GM21528 (cell line): ENCODE results near the gene SLC9C1.

ENCODE experiments used
- ATAC-seq: cut with Tn5 transposase; IDR thresholded peaks from one replicate; pipeline ENCODE4 v1.9.1; 2021; ENCODE audit warnings: mild to moderate bottlenecking, moderate library complexity; ENCODE audit not compliant: unreplicated experiment, low FRiP score

The SLC9C1 gene

DNA sequence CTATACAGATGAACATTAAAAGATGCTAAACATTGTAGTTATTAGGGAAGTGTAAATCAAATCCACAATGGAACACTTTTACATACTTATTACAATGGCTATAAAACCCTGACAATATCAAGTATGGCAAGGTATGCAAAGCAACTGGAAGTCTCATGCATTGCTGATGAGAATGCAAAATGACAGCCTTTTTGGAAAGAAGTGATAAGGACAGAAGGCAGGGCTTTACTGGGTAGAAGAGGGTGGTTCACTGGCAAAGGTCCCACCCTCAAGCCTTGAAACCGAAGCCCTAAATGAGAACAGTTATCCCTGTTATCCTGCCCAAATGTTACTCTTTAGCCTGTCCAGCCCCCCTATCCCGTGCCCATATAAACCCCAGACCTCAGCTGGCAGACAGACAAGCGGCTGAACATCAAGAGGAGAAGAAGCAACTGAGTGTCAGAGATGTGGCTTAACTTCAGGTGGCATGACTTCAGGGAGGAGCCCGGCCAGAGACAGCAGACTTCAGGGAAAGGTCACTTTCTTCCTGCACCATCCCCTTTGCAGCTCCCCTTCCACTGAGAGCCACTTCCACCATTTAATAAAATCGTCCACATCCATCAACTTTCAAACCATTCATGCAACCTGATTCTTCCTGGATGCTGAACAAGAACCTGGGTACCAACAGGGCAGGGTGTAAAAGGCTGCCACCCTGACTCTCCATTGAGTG lies 160.2 kb downstream of the SLC9C1 start:
- ATAC-seq, result no peak

DNA sequence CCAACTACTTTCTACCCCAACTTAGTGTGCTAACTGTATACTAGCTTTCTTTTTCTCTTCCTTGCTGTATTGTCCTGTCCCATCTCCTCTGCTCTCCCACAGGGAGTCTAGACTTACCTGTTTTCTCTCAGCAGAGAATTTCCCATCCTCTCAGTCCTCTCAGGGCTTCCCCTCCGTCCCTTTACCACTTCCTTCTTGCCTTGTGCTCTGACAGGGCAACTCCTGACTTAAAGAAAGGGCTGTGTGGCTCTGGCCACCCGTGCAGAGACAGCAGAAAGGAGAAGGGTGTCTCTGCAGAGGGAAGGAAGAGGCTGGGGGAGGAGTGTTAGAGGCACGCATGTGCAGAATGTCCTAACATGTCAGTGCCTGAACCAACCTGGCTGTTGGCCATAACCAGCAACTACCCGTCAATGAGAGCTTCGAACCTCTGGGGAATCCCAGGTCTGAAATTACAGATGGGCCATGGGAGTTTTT lies 161.0 kb downstream of the SLC9C1 start, which contains the start of gene GCSAM:
TSS of gene GCSAM (minus strand) at position 274 of the 474 bp plus-strand sequence. CDS start at position 146, 128 bp downstream.
- peak; percentile 80 for ATAC-seq

DNA sequence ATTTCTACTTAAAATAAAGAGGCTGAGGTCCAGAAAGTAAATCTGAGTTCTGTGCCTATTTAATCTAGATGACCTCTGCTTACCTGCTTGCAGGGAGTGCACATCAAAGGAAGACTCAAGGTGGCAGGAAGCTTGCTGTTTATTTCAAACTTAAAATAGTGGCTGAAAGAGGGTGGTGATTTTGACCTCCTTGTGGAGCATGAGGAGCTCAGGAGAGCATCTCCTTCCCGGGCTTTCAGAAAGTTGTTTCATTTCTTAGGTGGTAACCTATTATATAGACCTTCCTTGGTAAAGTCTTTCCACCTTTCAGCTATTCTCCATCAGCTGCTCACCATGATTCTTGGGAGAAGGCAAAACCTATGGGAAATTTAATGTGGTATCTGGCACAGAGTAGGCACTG lies 161.5 kb downstream of the SLC9C1 start:
- no peak for ATAC-seq

DNA sequence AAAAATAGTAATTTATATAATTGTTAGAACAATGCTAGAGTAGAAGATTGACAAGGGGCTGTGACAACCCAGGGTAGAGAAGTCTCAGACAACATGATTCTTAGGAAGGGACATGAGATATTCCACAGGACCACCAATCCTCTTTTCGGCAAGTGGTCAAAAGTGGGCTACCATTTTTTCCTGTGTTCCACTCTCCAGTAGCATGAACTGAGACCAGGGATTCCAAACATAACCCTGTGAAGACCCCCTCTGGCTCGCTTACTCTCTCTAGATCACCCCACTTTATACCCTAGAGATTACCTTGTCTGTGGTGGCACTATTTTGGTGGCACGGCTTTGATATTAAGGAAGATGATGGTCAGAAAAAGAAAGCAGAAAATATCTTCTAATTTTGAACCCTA lies 161.9 kb downstream of the SLC9C1 start:
- ATAC-seq, result no peak

DNA sequence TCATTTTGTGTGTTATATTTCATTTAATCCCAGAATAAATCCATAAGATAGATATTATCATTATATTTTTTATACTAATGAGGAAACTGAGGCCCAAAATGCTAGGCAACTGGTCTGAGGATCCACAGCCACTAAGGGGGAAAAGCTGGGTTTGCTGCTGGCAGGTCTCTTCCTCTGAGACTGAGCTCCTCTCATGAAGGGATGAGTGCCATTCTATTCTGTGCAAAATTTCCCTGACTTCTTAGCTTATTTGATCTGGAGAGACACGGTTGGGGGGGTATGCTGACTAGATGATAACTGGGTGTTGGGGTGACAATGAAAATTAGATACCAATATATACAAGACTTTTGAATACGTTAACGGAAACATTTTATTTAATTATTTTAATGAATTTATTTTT lies 162.9 kb downstream of the SLC9C1 start:
- no peak for ATAC-seq

DNA sequence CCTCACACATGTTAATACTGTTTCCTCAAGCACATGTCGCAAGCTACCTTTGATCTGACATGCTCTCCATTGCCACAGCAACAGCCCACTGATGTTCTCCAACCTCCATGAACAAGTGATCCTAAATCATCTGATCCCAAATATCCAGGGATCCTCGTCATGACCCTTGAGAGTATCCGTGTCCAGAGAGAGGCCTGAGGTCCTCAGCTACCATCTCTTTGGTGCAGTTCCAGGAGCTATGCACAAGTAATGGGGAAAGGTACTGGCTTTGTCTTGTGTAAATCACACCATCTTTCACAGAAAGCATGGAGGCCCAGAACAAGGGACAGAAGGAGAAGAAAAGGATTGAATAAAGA lies 163.4 kb downstream of the SLC9C1 start:
- ATAC-seq, result no peak

DNA sequence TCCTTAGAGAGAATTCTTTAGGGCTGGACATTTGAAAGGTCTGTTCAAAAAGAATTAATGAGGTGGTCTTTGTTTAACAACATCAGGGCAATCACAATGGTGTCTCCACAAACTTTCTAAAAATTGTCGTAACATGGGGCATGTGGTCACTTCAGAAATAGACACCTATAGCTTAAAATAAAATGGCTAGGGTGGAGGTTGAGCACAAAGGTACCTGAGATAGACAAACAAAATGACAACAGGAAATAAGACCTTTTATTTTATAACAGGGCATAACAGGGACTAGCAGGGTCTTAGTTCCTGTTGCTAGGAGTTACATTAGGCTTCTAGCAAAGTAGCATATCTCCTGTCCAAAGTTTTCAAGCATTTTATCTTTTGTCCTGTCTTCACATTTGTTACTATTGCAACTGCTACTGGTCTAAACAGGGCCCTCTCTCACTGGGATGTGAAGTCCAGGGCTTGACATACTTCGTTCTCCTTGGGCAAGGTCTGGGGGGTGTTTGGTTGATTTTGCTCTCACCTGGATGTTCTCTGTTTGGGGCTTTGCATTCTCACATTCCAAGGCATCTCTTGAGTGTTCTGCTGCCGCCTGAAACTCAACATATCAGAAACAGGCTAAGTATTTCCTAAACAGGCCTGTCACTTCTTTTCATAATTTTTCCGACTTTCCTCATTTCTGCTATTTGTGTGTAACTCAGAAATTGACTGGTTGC lies 163.9 kb downstream of the SLC9C1 start:
- no peak for ATAC-seq

DNA sequence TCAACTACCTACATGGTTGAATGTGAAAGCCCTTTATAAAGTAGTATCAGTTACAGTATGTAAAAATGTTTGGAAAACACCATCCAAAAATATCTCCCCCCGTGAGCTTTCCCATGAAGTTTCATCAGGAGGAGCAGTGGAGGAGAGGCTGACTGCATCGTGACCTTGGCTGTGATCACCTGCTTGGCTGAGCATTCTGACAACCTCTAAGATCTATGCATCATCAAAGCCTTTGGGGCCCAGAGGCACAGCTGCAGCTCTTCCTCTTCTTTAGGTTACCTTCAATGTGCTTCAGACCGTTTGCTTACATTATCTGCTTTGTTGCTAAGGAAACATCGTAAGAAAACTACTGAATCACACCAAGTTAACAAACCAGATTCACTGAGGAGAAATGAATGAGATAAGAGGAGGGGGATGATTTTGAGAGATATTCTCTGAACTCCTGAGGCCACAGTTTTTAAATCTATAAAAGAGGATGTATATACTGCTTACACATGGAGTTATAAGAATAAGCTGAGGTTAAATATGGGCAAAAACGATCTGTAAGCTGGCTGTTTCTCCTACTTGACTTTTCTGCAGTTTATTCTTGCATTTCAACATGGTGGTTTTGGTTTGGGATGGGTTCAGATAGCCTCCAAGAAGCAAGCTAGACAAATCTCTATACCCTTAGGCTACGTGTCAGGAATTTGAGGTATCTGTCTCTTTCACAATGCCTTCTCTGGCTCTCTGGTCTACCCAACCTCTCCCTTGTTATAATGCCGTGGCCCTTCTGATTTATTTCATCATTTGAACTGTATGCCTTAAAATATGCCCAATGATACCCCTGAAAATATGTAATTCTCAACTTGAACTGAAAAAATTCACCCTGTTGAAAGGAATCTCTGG lies 164.9 kb downstream of the SLC9C1 start:
- ATAC-seq, result peak; percentile 46

DNA sequence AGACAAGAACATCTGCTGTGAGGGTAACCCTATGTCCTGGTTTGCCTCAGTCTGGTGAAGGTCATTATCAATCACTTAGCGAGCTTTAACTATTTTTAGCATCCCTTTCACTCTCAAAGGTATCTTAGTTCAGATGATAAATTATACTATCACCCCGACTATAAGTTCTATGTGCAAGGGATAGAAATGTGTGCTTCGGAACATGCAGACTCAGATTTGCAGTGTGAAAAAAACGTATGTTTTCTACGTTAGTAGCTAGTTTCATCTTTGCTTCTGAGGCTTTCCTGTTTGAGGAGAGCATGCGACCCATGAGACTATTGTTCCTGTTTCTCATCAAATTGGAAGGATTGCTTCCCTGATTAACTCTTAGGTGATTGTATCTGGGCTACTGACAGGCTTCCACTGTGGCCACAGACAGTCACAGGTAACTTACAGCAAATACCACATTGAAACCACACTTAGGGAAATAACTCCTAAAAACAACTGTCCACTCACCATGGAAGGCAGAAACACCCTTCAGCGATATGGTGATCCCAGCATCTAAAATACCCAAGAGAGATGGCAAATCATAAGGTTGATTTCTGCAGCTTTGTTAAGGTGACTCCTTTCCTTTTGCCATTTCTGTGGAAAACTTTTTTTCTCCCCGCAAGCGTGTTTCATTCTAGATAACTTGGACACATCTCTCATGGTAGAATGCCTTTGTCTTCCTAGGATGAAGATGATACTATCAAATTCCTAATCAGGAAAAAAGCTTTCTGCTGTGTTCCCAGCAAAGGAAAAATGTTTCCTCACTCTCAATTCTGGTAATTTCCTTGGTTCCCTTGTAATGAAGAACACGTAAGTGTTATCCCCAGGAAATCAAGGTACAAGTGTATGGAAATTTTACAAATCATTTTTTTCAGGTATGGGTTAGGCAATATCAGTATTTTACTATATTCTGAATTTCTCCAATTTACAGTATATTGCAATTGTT lies 166.2 kb downstream of the SLC9C1 start:
- ATAC-seq, result no peak

DNA sequence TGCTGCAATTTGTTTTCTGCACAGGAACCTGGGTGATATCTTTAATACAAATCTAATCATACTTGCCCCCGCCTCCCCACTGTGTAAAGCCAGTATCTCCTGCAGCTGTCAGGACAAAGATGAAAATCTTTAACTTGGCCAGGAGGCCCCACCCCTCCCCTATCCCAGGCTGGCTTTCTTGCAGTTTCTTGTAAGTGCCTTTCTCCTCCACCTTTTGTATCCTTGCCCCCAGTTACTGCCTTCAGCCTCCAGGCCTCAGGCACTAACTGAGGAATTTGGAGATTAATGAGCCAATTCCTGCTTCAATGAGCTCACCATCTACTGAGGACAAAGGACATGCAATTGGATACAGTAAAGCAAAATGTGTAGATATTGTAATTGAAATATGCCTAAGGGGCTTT lies 167.5 kb downstream of the SLC9C1 start:
- ATAC-seq, result no peak

DNA sequence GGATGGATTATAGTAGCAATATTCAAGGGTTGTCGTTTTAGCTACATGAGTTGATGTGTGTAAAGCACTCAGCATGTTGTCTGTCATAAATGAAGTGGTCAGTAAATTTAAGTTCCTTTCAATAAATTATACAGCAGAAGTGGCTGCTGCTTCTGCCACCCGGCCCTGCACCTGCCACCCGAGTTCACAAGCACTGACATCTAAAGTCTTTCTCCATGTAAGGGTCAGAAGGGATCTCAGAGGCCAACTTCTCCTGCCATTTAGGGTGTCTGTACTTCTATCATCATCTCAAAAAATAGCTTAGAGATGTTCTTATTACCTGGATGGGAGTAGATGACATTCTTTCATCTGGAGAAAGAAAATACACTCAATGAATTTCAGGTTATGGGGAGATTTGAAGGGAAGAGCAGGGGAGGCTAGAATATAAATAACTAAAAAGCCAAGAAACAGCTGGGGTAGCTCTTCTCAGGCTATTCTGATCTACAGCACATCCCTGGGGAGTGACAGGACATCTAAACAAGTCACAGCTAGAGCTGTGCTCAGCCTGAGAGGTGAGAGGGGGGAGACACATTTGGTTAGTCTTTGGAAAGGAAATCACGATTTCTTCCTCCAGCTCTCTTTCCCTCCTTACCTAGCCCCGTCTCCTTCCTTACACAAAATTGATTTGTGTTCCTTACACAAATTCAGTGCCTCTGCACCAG lies 169.0 kb downstream of the SLC9C1 start:
- ATAC-seq, result no peak

DNA sequence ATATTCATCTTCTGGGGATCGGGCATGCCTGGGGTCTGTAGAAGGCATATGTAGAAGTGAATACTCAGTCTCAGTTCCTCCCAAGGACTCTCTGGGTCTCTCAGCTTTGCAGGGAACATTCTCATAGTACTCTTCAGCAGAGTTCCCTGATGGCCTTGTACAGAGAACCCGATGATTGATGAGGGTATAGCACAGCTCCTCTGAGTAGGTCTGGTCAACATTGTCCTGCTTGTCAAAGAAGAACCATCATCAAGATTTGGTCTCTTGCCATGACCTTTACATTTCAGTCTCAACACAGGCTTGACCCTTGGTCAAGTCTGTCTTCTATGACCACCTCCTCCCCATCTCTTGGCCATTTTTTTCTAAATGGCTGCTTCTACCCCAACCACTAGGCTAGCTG lies 170.5 kb downstream of the SLC9C1 start:
- no peak for ATAC-seq

DNA sequence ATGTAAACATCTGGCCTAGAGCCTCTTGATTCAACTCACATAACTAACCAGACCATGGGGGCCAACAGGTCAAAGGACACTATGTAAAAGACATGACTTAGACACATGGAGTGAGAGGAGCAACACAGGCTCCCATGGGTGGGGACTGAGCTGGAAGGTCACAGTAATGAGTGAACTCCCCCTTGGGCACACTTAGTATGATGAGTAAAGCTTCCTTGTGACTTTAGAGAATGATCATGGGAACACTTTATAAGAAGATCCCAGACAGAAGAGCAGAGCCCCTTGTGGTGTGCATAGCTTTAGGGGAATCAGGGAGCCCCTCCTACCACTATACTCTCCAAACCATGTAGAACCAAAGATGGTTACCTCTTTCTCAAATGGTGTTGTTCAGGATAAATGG lies 171.1 kb downstream of the SLC9C1 start:
- no peak for ATAC-seq

DNA sequence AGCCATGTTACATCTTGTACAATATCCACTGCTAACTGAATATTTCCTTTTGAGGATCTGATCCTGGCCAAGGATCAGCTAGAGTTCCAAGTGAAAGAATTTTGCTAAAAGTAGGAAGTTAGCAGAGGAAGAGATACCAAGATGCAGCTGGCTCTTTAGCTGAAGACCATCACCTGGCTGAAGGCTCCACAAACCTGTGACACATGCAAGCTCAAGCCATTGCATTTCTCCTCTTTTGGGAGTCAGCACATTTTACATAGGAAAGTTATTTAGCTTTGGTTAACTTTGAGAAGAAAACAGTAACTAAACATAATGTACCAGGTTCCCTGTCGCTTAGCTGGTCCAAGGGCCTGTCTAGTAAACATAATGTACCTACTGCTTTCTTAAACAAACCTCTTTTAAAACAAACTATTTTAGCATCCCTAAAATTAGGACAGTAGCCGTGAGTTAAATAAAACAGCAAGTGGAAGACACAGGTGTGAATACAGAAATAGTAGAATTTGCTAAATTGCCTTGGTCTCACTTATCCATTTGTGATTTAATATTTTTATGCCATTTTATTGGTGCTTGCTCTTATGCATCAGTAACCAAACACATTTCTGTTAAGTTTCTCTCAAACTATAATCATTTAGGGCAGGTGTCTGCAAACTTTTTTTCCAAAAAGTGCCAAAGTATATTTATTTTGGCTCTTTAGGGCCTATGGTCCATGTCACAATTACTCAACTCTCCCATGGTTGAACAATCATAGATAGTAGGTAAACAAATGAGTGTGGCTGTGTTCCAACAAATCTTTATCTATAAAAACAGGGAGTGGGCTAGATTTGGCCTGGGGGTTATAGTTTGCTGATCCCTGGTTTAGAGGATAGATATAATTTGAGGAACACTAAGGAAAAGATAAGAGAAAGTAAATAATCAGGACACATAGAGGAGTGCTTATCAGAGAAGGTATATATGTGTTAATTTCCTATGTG lies 172.2 kb downstream of the SLC9C1 start:
- no peak for ATAC-seq

DNA sequence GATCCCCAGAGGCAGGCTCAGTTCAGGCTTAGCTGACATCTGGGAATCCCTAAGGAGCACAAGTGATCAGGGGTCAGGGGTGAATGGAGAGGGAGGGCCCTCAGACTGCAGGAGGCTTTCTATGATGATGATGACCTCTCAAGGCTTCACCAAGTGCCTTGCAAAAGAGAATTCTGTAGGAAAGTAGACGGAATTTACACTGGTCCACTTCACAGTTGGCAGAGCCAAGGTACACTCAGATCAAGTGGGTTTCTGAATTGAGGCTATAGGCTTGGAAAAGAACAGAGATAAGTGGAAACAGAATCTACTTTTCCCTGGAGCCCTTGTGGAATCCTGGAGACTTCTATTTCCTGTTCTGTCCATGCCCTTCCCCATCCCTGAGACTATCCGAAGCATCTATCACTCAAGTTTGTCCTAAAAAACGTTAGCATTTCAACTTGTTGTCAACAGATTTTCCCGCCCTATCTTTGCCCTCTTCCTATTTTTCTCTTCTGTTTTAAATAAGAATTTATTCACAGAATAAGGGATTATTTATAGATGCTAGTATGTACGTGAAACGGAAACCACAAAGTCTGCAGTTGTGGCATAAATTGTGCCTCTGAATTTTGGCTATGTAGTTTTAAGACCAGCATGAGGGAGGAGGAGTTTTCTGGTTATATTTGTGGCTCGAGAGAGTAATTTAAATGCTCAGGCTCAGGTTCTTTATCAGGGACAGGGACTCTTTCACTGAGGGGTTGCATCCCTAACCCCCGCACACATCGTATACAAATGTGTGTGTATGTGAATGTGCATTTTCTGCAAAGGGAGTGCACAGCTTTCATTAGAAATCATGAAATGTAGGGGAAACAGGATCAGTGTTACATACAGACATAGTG lies 173.8 kb downstream of the SLC9C1 start:
- ATAC-seq, result no peak

DNA sequence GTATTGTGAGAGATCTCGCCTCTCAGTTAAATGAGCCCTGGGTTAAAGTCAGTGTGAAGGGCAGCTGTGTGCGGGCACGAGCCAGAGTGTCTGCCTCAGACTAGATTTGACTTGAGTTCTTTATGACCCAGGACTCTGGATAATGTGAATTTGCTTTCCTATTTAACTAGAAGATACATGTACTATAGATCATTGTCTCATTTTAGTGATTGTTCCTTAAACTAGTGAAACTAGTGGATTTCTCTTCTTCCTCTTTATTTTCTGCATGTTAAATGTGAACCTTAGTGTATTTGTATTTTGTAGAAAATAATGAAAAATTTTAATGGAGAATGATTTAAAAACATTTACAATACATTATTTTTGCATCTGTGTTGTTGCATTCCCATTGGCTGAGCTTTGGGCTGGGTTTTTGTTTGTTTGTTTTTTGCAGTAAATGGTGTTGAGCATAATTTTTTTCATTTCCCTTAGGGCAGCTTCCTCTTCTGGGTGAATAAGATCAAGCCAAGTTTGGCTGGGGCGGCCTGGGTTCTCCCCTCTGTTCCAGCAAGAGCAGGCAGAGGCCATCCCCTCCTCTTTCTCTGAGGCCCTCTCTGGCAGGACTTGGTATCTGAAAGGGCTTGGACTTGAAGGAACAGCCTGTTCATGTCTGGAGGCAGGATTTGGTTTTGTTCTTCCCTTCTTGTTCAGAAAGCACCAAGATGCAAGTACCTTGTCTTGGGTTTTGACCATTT lies 176.0 kb downstream of the SLC9C1 start:
- no peak for ATAC-seq

DNA sequence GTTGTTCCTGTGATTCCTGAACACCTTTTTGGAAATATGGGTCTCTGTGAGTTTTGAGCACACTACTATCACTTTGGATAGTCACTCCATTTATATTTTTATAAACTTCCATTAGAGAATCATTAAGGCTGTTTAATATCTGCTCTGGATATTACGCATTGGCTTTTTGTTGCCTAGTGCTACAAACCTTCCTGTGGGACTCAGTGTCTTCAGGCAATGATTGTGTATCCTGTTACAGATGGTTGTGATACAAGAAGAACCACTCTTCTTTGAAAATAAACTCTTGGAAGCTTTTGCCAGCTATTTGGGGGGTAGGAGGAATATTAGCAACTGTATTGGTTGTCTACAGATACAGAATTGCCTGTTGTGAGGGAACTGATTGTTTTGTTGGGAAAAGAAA lies 176.6 kb downstream of the SLC9C1 start:
- no peak for ATAC-seq
